ENCODE data around the gene HRNR.
"Not testable (repeated sequence)": the region's sequence is repeated elsewhere in the genome, so short reads cannot be mapped to it uniquely, and the experiment has no call there.

HRNR gene

DNA sequence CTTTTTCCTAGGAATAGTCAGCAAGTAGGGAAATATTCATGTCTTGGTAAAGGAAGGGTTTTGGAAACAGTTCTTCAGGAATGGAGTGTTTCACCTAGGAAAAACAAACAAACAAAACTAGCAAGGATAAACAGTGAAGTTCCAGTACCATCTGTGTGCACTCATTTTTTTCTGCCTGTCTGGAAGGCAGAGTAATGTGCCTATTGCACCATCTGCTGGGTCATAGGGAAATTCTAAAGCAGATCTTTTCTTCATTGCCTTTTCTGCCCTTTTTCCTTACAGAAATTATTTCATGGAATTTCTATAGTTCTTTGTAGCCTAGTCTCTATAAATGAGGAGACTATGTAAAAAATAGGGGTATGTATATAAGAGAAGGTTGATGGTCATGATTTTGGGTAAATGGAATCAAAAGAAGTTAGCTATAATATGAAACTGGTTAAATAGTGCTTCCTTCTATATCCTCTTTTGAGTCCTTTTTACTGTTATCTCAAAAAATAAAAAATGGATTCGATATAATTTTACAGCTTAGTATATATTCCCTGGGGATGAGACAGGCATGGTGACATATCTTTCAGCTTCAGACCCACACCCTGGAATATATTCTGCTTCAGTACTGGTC lies 3.4 kb upstream of the HRNR start:
- Histone ChIP-seq H3K18ac (ENCODE audit: low read length) (no peak overlapping the region), H3K4me2 (ENCODE audit: insufficient read depth, low read length, poor library complexity, severe bottlenecking) (no peak overlapping the region), H3K4me3 (ENCODE audit: low read length in 2 of 2) (no peak overlapping the region)

GRCh38 chr1:152225678-152226077 lies 1.7 kb upstream of the HRNR start:
- Histone ChIP-seq H3K27ac (replicated peaks; ENCODE audit: low read length) (no peak overlapping the region), H2BK5ac (ENCODE audit: low read length) (no peak overlapping the region), H2BK120ac (ENCODE audit: low read depth, low read length) (no peak overlapping the region), H4K8ac (ENCODE audit: low read depth, low read length) (no peak overlapping the region), H3K23ac (ENCODE audit: low read depth, low read length, poor library complexity) (no peak overlapping the region), H3K9ac (ENCODE audit: low read depth, low read length, poor library complexity) (no peak overlapping the region), H2BK12ac (ENCODE audit: low read length) (no peak overlapping the region), H3K4me3 (ENCODE audit: low read length in 2 of 2) (no peak overlapping the region), H3K4me2 (ENCODE audit: insufficient read depth, low read length, poor library complexity, severe bottlenecking) (no peak overlapping the region), H2AFZ (ENCODE audit: low read length) (no peak overlapping the region), H3K9me3 (replicated peaks in 1 of 2; ENCODE audit: control insufficient read depth in 2 of 2, insufficient read depth in 1 of 2, low read depth in 1 of 2, low read length in 2 of 2) (peaks cover 0 to 11% of the 10 kb centered on the region in 2 donors), H4K91ac (ENCODE audit: low read depth, low read length, poor library complexity) (no peak overlapping the region), H2BK15ac (ENCODE audit: low read length) (no peak overlapping the region), H3K4me1 (ENCODE audit: control insufficient read depth in 2 of 2, insufficient read depth in 1 of 2, low read depth in 1 of 2, low read length in 2 of 2) (no peaks in the 10 kb centered on the region), H3K36me3 (replicated peaks in 1 of 2; ENCODE audit: control insufficient read depth in 2 of 2, insufficient read depth in 2 of 2, low read length in 2 of 2) (no peaks in the 10 kb centered on the region), H3K4ac (ENCODE audit: low read length) (no peak overlapping the region), H2AK5ac (ENCODE audit: low read depth, low read length) (no peak overlapping the region), H3K14ac (ENCODE audit: low read length) (no peak overlapping the region), H3K79me1 (ENCODE audit: low read depth, low read length) (no peaks in the 10 kb centered on the region), H3K18ac (ENCODE audit: low read length) (no peak overlapping the region), H3K27me3 (ENCODE audit: control insufficient read depth in 3 of 3, insufficient read depth in 3 of 3, low read depth in 1 of 3, low read length in 3 of 3) (no peaks in the 10 kb centered on the region)
- no CpG with 5 or more reads among the region's 3 CpGs for WGBS, 2 donors (ENCODE audit: extremely low coverage in 2 of 2, insufficient read length in 2 of 2, insufficient replicate concordance in 1 of 2)
- no peak for DNase-seq (ENCODE audit: low spot score)

More for the DNA sequence above, 3.4 kb upstream of the HRNR start:
- H2AFZ ChIP-seq (ENCODE audit: low read length), result no peak overlapping the region
- H3K36me3 ChIP-seq (replicated peaks in 1 of 2; ENCODE audit: control insufficient read depth in 2 of 2, insufficient read depth in 2 of 2, low read length in 2 of 2), result no peaks in the 10 kb centered on the region
- no peak overlapping the region for H4K91ac ChIP-seq (ENCODE audit: low read depth, low read length, poor library complexity)
- no peak overlapping the region for H2AK5ac ChIP-seq (ENCODE audit: low read depth, low read length)
- no CpG with 5 or more reads among the region's 1 CpG for WGBS, 2 donors (ENCODE audit: extremely low coverage in 2 of 2, insufficient read length in 2 of 2, insufficient replicate concordance in 1 of 2)
- H3K9me3 ChIP-seq (replicated peaks in 1 of 2; ENCODE audit: control insufficient read depth in 2 of 2, insufficient read depth in 1 of 2, low read depth in 1 of 2, low read length in 2 of 2), result peaks cover 0 to 9% of the 10 kb centered on the region in 2 donors
- H3K9ac ChIP-seq (ENCODE audit: low read depth, low read length, poor library complexity), result no peak overlapping the region
- H3K4me1 ChIP-seq (ENCODE audit: control insufficient read depth in 2 of 2, insufficient read depth in 1 of 2, low read depth in 1 of 2, low read length in 2 of 2), result no peaks in the 10 kb centered on the region
- H3K14ac ChIP-seq (ENCODE audit: low read length), result no peak overlapping the region
- no peak overlapping the region for H2BK12ac ChIP-seq (ENCODE audit: low read length)
- no peaks in the 10 kb centered on the region for H3K79me1 ChIP-seq (ENCODE audit: low read depth, low read length)
- H3K23ac ChIP-seq (ENCODE audit: low read depth, low read length, poor library complexity), result no peak overlapping the region
- no peaks in the 10 kb centered on the region for H3K27me3 ChIP-seq (ENCODE audit: control insufficient read depth in 3 of 3, insufficient read depth in 3 of 3, low read depth in 1 of 3, low read length in 3 of 3)
- H3K27ac ChIP-seq (replicated peaks; ENCODE audit: low read length), result no peak overlapping the region
- no peak overlapping the region for H2BK120ac ChIP-seq (ENCODE audit: low read depth, low read length)
- no peak overlapping the region for H2BK5ac ChIP-seq (ENCODE audit: low read length)
- no peak overlapping the region for H3K4ac ChIP-seq (ENCODE audit: low read length)
- H2BK15ac ChIP-seq (ENCODE audit: low read length), result no peak overlapping the region
- no peak for DNase-seq (ENCODE audit: low spot score)
- H4K8ac ChIP-seq (ENCODE audit: low read depth, low read length), result no peak overlapping the region

- H3K27me3 ChIP-seq (ENCODE audit: control insufficient read depth in 3 of 3, insufficient read depth in 3 of 3, low read depth in 1 of 3, low read length in 3 of 3), result no peaks in the 10 kb centered on the region
- no peak overlapping the region for H2BK12ac ChIP-seq (ENCODE audit: low read length)
- H3K14ac ChIP-seq (ENCODE audit: low read length), result no peak overlapping the region
- no peak overlapping the region for H2BK15ac ChIP-seq (ENCODE audit: low read length)
- no peak overlapping the region for H3K27ac ChIP-seq (replicated peaks; ENCODE audit: low read length)
- no peak overlapping the region for H2AFZ ChIP-seq (ENCODE audit: low read length)
- H3K4ac ChIP-seq (ENCODE audit: low read length), result no peak overlapping the region
- no peaks in the 10 kb centered on the region for H3K79me1 ChIP-seq (ENCODE audit: low read depth, low read length)
- peak overlapping the region in 1 of 2 donors; percentile 23 for H3K4me3 ChIP-seq (ENCODE audit: low read length in 2 of 2)
- H2BK120ac ChIP-seq (ENCODE audit: low read depth, low read length), result no peak overlapping the region
- H3K4me1 ChIP-seq (ENCODE audit: control insufficient read depth in 2 of 2, insufficient read depth in 1 of 2, low read depth in 1 of 2, low read length in 2 of 2), result no peaks in the 10 kb centered on the region
- no peak overlapping the region for H4K8ac ChIP-seq (ENCODE audit: low read depth, low read length)
- H2BK5ac ChIP-seq (ENCODE audit: low read length), result no peak overlapping the region
- no peak overlapping the region for H3K4me2 ChIP-seq (ENCODE audit: insufficient read depth, low read length, poor library complexity, severe bottlenecking)
- no peaks in the 10 kb centered on the region for H3K36me3 ChIP-seq (replicated peaks in 1 of 2; ENCODE audit: control insufficient read depth in 2 of 2, insufficient read depth in 2 of 2, low read length in 2 of 2)
- no CpG with 5 or more reads among the region's 30 CpGs for WGBS, 2 donors (ENCODE audit: extremely low coverage in 2 of 2, insufficient read length in 2 of 2, insufficient replicate concordance in 1 of 2)
- no peak for DNase-seq (ENCODE audit: low spot score)
- no peak overlapping the region for H2AK5ac ChIP-seq (ENCODE audit: low read depth, low read length)
- no peak overlapping the region for H3K23ac ChIP-seq (ENCODE audit: low read depth, low read length, poor library complexity)
- H3K9ac ChIP-seq (ENCODE audit: low read depth, low read length, poor library complexity), result no peak overlapping the region
- H4K91ac ChIP-seq (ENCODE audit: low read depth, low read length, poor library complexity), result no peak overlapping the region
- H3K9me3 ChIP-seq (replicated peaks in 1 of 2; ENCODE audit: control insufficient read depth in 2 of 2, insufficient read depth in 1 of 2, low read depth in 1 of 2, low read length in 2 of 2), result peaks cover 0 to 18% of the 10 kb centered on the region in 2 donors
- no peak overlapping the region for H3K18ac ChIP-seq (ENCODE audit: low read length)
Observed at GRCh38 chr1:152220166-152221163, 3.5 kb downstream of the HRNR start.

- not testable (repeated sequence) for H4K8ac ChIP-seq (ENCODE audit: low read depth, low read length); H3K79me1 ChIP-seq (ENCODE audit: low read depth, low read length); H3K27ac ChIP-seq (replicated peaks; ENCODE audit: low read length); H3K27me3 ChIP-seq (ENCODE audit: control insufficient read depth in 3 of 3, insufficient read depth in 3 of 3, low read depth in 1 of 3, low read length in 3 of 3); H3K4me2 ChIP-seq (ENCODE audit: insufficient read depth, low read length, poor library complexity, severe bottlenecking); H2AK5ac ChIP-seq (ENCODE audit: low read depth, low read length); H3K4me1 ChIP-seq (ENCODE audit: control insufficient read depth in 2 of 2, insufficient read depth in 1 of 2, low read depth in 1 of 2, low read length in 2 of 2); H3K9ac ChIP-seq (ENCODE audit: low read depth, low read length, poor library complexity); H3K14ac ChIP-seq (ENCODE audit: low read length); H2BK15ac ChIP-seq (ENCODE audit: low read length); H3K36me3 ChIP-seq (replicated peaks in 1 of 2; ENCODE audit: control insufficient read depth in 2 of 2, insufficient read depth in 2 of 2, low read length in 2 of 2); H3K23ac ChIP-seq (ENCODE audit: low read depth, low read length, poor library complexity); H2BK120ac ChIP-seq (ENCODE audit: low read depth, low read length); H2BK5ac ChIP-seq (ENCODE audit: low read length); H4K91ac ChIP-seq (ENCODE audit: low read depth, low read length, poor library complexity); H2BK12ac ChIP-seq (ENCODE audit: low read length); H3K4me3 ChIP-seq (ENCODE audit: low read length in 2 of 2); H3K4ac ChIP-seq (ENCODE audit: low read length); DNase-seq (ENCODE audit: low spot score); H3K18ac ChIP-seq (ENCODE audit: low read length); H2AFZ ChIP-seq (ENCODE audit: low read length)
- no CpG with 5 or more reads among the region's 14 CpGs for WGBS, 2 donors (ENCODE audit: extremely low coverage in 2 of 2, insufficient read length in 2 of 2, insufficient replicate concordance in 1 of 2)
- peaks cover 0 to 17% of the 10 kb centered on the region in 2 donors for H3K9me3 ChIP-seq (replicated peaks in 1 of 2; ENCODE audit: control insufficient read depth in 2 of 2, insufficient read depth in 1 of 2, low read depth in 1 of 2, low read length in 2 of 2)
Observed at GRCh38 chr1:152219438-152219837, 4.6 kb downstream of the HRNR start.
